ENCODE results near the gene POLR2C.

Gene POLR2C

GRCh38 chr16:57504491-57504890 is 42.0 kb downstream of the POLR2C start:
- peak; percentile 24 for DNase-seq

GRCh38 chr16:57505169-57505568 is 42.7 kb downstream of the POLR2C start:
- no peak for DNase-seq

GRCh38 chr16:57507136-57508034 is 44.9 kb downstream of the POLR2C start:
- peak; percentile 69 for DNase-seq

- peak; percentile 57 for DNase-seq
Observed at GRCh38 chr16:57508035-57508425, 45.6 kb downstream of the POLR2C start.

GRCh38 chr16:57509231-57509923 is 46.9 kb downstream of the POLR2C start:
- no peak for DNase-seq

- peak; percentile 41 for DNase-seq
Observed at GRCh38 chr16:57510016-57510871, 47.8 kb downstream of the POLR2C start.

GRCh38 chr16:57512296-57513001 is 50.0 kb downstream of the POLR2C start:
- no peak for DNase-seq

- DNase-seq = no peak
Observed at GRCh38 chr16:57513371-57514102, 51.1 kb downstream of the POLR2C start.

- no peak for DNase-seq
Observed at GRCh38 chr16:57514371-57514770, 51.9 kb downstream of the POLR2C start.

GRCh38 chr16:57514791-57515600 is 52.5 kb downstream of the POLR2C start:
- no peak for DNase-seq

- no peak for DNase-seq
Observed at GRCh38 chr16:57516176-57516725, 53.8 kb downstream of the POLR2C start.

GRCh38 chr16:57516773-57517172 is 54.3 kb downstream of the POLR2C start:
- no peak for DNase-seq

GRCh38 chr16:57517397-57518367 is 55.2 kb downstream of the POLR2C start:
- no peak for DNase-seq

- no peak for DNase-seq
Observed at GRCh38 chr16:57518520-57518919, 56.0 kb downstream of the POLR2C start.

- DNase-seq = no peak
Observed at GRCh38 chr16:57518922-57519321, 56.4 kb downstream of the POLR2C start.

- DNase-seq = peak; percentile 80
Observed at GRCh38 chr16:57519796-57520360, 57.4 kb downstream of the POLR2C start.
